ENCODE results near the gene CRYBG2. TPM values are rescaled to one million over a fixed set of nuclear protein-coding genes. Genes with fewer than 3 reads are reported as not detected.

The CRYBG2 gene
- total and polyA plus RNA-seq, 10 donors: 0.87 to 3.4 (median 1.2) TPM; not detected in 5

DNA sequence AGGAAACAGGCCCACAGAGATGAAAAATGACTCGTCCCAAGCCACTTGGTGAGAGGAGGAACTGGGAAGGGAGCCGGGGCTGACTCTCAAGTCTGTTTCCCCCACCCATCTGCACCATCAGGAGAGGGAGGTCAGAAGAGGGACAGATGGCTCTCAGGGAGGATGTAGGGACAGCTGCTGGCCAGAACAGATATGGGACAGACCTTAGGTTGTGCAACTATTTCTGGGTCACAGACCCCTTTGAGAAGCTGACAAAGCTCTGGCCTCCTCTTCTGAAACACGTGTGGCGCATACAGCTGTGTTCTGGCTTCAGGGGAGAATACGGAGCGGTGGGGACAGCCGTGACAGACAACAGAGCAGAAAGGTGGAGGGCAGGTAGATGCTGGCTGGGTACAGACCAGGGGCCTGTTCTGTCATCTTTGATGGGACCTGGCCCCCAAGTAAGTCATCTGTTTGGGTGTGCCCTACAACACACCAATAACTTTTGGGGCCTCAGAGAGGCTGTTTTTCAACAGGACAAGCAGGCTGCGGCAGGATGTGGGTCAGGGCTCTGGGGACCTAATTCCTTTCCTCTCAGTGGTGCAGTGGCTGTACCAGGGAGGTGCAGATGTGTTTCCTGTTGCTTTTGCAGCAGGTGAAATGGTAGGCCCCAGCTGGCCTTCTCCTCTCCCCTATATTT, 66.8 kb downstream of the CRYBG2 start:
- Histone ChIP-seq H3K27me3 (replicated peaks in 1 of 7) (no peaks in the 10 kb centered on the region), H3K4me3 (peak overlapping the region in 1 of 8 donors; percentile 35), H3K36me3 (peaks cover 0 to 33% (median 3%) of the 10 kb centered on the region in 6 donors), H3K4me1 (peaks cover 78 to 100% (median 99%) of the 10 kb centered on the region in 6 donors), H3K27ac (peak overlapping the region; percentile 84 to 99 (median 94)), H3K9me3 (no peaks in the 10 kb centered on the region)
- peak; percentile 93 for DNase-seq
- intact Hi-C loops (cut with DNase I; ENCODE audit: low total_unique reads): no loop called here
- TF ChIP-seq POLR2A (IDR thresholded peaks at IDR 0.05): peak in 1 of 3 donors; percentile 73
- TF ChIP-seq, protein P1, sequence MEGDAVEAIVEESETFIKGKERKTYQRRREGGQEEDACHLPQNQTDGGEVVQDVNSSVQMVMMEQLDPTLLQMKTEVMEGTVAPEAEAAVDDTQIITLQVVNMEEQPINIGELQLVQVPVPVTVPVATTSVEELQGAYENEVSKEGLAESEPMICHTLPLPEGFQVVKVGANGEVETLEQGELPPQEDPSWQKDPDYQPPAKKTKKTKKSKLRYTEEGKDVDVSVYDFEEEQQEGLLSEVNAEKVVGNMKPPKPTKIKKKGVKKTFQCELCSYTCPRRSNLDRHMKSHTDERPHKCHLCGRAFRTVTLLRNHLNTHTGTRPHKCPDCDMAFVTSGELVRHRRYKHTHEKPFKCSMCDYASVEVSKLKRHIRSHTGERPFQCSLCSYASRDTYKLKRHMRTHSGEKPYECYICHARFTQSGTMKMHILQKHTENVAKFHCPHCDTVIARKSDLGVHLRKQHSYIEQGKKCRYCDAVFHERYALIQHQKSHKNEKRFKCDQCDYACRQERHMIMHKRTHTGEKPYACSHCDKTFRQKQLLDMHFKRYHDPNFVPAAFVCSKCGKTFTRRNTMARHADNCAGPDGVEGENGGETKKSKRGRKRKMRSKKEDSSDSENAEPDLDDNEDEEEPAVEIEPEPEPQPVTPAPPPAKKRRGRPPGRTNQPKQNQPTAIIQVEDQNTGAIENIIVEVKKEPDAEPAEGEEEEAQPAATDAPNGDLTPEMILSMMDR (IDR thresholded peaks at IDR 0.05 in 8 of 11, conservative IDR thresholded peaks at IDR 0.05 in 3 of 11): peak in 3 of 11 experiments; percentile 19 to 47 (median 40)
- TF ChIP-seq POLR2AphosphoS5 (IDR thresholded peaks at IDR 0.05): peak; percentile 11 to 90 (median 78)
- WGBS, 5 donors: 16 to 35% (median 17%) methylated on average over 7 to 8 of the region's 8 CpGs

- H3K9me3 ChIP-seq: no peaks in the 10 kb centered on the region
- H3K27ac ChIP-seq: peak overlapping the region; percentile 84 to 99 (median 94)
- H3K4me1 ChIP-seq: peaks cover 76 to 100% (median 99%) of the 10 kb centered on the region in 6 donors
- no peak overlapping the region for H3K4me3 ChIP-seq
- no peaks in the 10 kb centered on the region for H3K27me3 ChIP-seq (replicated peaks in 1 of 7)
- intact Hi-C loops (cut with DNase I; ENCODE audit: low total_unique reads): no loop called here
- H3K36me3 ChIP-seq: peaks cover 0 to 41% (median 11%) of the 10 kb centered on the region in 6 donors
- no peak for DNase-seq
- WGBS, 5 donors: 83 to 94% (median 86%) methylated on average over 2 of the region's 2 CpGs
- TF ChIP-seq POLR2A (IDR thresholded peaks at IDR 0.05) (no peak), POLR2AphosphoS5 (IDR thresholded peaks at IDR 0.05) (no peak)
- TF ChIP-seq, protein P1 (IDR thresholded peaks at IDR 0.05 in 8 of 11, conservative IDR thresholded peaks at IDR 0.05 in 3 of 11): no peak
Observed at GRCh38 chr1:26286064-26286416, 67.9 kb downstream of the CRYBG2 start.

DNA sequence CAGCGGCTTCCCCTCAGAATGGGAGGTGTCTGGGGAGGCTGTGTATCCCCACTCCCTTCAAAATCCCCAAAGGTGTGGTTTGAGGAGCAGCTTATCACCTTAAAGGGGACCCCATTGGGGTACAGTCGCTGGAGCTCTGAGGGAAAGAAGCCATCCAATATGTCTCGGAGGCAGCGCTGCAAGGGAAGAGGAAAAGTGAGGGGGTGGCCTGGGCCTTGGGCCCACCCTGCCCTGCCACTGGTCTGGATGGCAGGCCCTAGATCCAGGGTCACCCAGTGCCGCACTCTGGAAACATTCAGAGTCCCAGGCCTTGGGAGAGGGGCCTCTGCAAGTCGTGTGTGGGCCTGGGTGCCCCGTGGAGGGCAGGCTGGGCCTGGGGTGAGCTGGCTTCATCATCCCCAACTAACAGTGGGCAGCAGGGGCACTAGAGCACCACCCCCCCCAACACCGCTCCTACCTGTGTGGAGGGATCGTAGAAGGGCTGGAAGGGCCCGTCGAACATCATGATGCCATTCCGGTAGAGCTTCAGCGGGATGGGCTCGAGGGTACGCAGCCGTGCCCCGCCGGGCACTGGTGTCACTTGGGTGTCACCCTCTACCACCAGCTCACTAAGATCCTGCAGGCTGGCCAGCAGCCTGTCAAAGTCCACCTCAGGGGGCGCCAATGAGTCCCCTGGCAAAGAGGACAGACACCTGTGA, 68.4 kb downstream of the CRYBG2 start:
- Histone ChIP-seq H3K9me3 (no peaks in the 10 kb centered on the region), H3K27ac (peak overlapping the region; percentile 84 to 99 (median 94)), H3K27me3 (replicated peaks in 1 of 7) (no peaks in the 10 kb centered on the region), H3K36me3 (peaks cover 0 to 47% (median 11%) of the 10 kb centered on the region in 6 donors), H3K4me3 (peak overlapping the region in 1 of 8 donors; percentile 36), H3K4me1 (peaks cover 76 to 100% (median 99%) of the 10 kb centered on the region in 6 donors)
- TF ChIP-seq POLR2AphosphoS5 (IDR thresholded peaks at IDR 0.05) (peak; percentile 18 to 32 (median 30)), POLR2A (IDR thresholded peaks at IDR 0.05) (no peak)
- TF ChIP-seq, protein P1 (IDR thresholded peaks at IDR 0.05 in 8 of 11, conservative IDR thresholded peaks at IDR 0.05 in 3 of 11): peak in 5 of 11 experiments; percentile 10 to 53 (median 22)
- intact Hi-C loops (cut with DNase I; ENCODE audit: low total_unique reads): loop anchor here (2.0 kb wide), 1 partner anchor 35 kb away; no protein-coding TSS in a partner anchor
- DNase-seq: peak; percentile 85
- 83 to 90% (median 89%) methylated on average over 13 to 19 of the region's 19 CpGs for WGBS, 5 donors

Measured in spleen (tissue), 11 donors.